GM18505 (cell line): ENCODE measurements around the gene RAP1GAP.
"Not testable (repeated sequence)": the region's sequence is repeated elsewhere in the genome, so short reads cannot be mapped to it uniquely, and the experiment has no call there.

ENCODE experiments used
- ATAC-seq: cut with Tn5 transposase; IDR thresholded peaks from one replicate; pipeline ENCODE4 v1.9.1; 2021; ENCODE audit not compliant: unreplicated experiment
- POLR2A ChIP-seq: IDR thresholded peaks from 4 replicates; pipeline ENCODE4 v1.6.1; 2011; ENCODE audit warnings: borderline replicate concordance; ENCODE audit not compliant: insufficient read depth, insufficient read length; ENCODE audit errors: extremely low read depth

Gene RAP1GAP

DNA sequence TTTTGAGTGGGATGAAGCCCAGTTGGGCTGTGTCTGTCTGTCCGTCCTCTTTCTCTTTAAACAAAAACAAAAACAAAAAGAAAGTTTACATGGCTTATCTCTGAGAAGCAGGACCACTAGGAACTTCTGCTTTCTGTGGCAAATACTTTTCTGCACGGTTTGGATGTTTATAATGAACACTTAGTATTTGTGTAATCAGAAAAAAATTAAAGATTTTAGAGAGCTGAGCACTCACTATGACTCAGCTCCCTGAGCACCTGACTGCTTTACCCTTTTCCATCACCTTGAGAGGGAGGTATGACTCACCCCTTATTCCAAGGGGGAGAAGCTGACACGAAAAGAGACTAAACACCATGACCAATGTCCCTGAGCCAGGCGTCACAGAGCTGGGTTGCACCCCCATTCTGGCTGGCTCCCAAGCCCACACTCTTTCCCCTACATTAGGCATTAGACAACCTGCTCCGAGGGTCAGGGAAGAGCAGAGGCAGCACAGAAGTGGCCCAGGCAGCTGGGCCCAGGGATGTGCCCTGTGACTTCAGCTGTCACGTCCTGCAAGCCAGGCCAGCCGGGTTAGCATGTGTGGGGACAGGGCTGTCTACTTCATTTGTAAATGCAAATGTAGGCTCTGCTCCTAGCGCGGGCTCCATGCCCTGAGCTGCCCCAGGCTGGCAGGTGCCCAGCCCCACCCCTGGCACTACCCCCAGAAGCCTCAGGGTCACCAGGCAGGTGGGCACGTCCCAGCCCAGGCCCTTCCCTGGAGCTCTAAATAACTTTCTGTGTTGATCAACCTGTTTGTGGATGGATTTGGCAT is 30.4 kb downstream of the RAP1GAP start:
- ATAC-seq: no peak
- TF ChIP-seq POLR2A: no peak

DNA sequence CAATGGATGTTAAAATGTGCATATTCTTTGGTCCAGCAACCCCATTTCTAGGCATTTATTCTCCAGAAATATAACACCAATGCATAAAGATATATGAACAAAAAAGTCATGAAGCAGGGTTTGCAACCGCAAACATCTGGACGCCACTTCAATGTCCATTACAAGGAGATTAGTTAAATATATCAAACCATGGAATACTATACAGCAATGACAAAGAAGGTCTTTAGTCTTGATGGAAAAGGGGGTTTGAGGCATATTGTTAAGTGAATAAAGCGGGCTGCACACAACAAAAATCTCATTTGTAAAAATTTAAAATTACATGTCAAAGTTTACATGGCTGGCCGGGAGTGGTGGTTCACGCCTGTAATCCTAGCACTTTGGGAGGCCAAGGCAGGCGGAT is 31.6 kb downstream of the RAP1GAP start:
- no peak for ATAC-seq
- TF ChIP-seq POLR2A: no peak

DNA sequence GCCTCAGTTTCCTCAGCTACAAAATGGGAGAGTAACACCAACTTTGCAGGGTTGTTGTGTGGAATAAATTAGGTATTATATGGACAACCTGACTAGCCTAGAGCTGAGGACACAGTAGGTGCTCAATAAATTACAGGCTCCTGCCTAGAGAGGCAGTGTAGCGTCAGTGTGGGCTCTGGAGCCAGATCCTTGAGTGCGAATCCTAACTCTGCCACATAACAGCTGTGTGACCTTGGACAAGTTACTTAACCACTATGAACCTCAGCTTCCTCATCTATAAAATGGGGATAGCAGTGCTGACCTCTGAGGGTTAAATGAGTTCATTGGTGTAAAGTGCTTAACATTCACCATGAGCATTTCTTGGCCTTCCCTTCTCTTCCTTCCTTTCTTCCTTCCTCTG is 33.1 kb downstream of the RAP1GAP start:
- TF ChIP-seq POLR2A: no peak
- no peak for ATAC-seq

DNA sequence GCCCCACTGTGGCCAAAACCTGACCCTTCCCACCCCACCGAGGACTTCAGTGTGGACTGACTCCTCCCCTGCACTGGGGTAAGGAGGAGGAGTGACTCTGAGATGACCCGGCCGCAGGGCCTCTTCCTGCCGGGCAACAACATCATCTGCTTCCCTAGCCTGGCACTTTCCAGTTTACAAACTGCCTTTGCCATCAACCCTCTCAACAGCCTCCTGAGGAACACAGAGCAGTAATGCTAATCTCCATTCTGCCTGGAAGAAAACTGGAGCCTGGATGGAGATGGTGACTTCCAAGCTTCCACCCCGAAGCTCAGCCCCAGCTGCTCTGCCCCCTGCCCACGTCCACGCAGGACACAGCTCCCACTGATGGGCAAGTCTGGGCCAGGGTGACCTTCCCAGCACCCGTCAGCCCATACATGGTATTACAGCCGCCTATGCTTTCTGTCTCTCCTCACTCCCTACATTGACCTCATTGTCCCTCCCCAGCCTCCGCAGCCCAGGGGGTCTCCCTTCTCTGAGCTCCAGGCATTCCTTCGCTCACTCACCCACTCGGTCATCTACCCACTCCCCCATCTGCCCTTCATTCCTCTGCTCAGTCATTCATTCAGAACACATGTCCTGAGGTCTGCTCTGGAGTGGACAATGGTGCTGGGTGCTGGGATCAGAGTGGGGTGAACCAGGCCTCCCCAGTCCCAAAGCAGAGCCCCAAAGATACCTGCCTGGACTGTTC is 34.2 kb downstream of the RAP1GAP start:
- no peak for ATAC-seq
- TF ChIP-seq POLR2A: no peak

DNA sequence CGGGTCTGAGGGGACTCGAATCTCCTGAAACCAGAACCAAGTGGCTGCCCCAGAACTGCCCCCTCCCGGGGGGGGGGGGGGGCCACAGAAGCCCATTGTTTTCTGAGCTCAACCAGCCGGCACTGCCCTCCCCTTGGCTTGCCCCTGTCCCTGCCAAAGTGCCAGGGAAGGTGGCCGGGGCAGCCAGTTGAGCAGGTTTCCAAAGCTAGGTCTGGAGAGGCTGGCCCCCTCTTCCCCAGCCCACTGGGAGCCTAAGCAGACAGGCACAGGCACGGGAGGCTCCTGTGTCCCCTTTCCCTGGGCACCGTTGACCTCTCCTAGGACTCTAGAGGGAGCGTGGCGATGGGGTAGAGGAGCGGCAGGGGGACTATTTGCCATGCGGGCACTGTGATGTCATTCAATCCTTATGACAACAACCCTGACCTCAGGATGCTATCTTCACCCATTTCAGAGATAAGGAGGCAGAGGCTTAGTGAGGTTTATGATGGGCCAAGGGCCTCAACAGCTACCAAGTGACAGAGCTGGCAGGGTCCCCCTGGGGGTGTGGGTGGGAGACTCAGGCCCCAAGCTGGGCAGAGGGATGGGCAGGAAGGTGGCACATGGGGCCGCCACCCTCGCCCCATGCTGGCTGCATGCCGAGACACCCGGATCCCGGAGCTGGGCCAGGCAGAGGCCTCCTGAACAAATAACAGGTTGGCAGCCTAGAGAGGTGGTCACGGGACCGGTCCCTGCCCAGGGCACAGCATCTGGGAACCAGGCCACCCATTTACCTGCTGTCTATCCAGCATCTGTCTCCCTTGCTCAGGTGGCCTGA is 35.0 kb downstream of the RAP1GAP start:
- no peak for TF ChIP-seq POLR2A
- ATAC-seq: no peak

DNA sequence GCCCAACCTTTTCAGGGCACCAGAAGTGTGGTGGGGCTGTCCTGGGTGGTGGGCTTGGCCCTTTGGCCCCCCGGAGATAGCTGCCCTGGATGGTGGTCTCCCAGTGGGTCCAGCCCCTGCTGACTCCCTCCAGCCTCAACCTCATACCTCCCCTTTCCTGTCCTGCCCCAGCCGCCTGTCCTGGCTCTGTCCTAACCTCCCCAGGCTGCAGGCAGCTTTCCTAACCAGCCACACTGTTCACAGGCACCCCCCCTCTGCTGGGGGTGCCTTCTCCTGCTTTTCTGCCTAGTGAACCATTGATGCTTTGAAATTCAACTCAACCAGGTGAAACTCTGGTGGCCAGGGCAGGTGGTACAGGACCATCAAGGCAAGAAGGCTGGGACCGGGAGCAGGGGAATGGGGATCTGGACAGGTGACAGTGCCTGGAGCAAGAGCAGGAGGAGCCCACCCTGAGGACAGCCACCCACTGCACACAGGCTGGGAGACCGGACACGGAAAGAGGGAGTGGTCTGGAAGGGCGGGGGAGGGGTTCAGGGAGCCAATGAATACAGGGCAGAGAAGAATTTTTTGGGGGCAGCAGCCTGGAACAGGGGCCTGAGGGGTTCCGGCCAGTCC is 35.9 kb downstream of the RAP1GAP start:
- TF ChIP-seq POLR2A: no peak
- no peak for ATAC-seq

DNA sequence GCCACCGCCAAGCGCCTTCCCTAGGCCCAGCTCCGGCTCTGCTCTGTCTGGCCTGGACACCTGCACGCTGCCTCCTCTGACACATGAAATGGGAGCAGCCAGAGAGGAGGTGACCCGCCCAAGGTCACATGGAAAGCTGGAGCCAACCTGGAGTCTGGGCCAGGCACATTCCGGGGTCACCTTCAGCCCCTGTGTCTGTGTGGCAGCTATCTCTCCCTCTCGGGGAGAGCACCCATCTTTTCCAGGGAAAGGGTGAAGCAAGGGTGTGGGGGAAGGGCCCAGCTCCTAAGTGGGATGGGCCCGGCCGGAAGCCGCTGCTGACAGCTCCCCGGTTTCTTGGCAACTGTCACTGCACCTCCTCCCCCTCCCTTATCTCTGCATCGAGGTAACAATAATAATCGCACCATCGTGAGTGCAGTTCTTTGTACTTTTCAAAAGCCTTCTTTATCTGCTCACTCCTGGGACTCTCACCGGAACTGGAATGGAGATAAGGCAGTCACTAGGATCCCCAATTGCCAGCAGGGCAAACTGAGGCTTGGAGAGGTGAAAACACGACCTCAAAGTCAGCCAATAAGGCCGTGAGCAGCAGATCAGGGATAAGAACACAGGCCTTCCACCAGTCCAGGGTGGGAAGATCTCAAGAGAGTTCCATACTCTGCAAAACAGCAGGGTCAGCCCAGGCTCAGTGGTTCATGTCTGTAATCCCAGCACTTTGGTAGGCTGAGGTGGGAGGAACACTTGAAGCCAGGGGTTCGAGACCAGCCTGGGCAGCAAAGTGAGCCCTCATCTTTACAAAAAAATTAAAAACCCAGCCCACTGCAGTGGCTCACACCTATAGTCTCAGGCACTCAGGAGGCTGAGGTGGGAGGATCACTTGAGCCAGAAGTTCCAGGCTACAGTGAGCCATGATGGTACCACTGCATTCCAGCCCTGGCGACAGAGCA is 36.9 kb downstream of the RAP1GAP start:
- no peak for TF ChIP-seq POLR2A
- no peak for ATAC-seq

DNA sequence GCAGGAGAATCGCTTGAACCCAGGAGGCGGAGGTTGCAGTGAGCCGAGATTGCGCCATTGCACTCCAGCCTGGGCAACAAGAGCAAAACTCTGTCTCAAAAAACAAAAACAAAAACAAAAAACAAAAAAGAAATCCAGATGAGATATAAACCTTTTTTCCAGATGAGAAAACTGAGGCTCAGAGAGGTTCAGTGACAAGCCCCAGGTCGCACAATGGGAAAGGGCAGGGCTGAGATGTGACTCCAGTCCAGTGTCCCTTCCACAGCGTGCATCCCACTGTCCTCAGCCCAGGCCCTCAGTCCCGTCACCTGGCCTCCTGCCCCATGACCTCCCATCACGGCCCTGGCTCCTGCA is 37.6 kb downstream of the RAP1GAP start:
- not testable (repeated sequence) for ATAC-seq

DNA sequence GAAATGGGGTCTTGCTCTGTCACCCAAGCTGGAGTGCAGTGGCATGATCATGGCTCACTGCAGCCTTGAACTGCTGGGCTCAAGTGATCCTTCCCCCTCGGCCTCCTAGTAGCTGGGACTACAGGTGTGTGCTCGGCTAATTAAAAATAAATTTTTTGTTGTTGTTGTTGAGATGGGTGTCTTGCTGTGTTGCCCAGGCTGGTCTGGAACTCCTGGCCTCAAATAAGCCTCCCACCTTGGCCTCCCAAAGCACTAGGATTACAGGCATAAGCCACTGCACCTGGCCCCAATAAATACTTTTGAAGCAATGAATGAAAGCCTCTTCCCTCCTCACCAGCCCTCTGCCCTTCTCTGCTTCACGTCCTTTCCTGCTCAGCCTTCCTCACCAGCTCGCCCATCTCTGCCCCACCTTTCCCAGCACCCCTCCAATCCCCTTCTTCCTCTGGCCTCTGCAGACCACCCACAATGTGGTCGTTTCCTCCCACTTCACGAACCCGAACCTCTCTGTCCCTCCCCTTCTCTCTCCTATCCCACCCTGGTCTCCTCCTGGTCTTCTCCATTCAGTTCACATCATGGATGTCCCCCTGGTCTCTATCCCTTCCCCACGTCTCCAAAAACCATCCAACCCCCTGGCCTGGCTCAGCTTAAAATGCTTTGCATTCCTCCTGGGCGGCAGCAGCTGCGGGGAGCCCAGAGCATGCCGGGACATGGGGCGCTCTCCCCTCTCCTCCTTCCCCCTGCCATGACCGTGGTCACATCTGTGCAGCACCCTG is 38.4 kb downstream of the RAP1GAP start:
- TF ChIP-seq POLR2A: no peak
- no peak for ATAC-seq

DNA sequence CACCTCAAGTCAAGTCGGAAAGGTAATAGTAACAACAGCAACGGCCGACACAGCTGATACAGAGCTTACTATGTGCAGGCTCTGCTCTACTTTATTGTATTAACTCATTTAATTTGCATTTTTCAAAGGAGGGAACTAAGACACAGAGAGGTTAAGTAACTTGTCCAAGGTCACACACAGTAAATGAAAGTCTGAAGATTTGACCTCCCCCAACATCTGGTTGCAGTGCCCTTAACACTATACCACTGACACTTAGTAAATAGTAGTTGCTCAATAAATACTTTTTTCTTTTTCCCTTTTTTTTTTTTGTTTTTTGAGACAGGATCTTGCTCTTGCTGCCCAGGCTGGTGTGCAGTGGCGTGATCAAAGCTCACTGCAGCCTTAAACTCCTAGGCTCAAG is 39.2 kb downstream of the RAP1GAP start:
- no peak for ATAC-seq
- no peak for TF ChIP-seq POLR2A

DNA sequence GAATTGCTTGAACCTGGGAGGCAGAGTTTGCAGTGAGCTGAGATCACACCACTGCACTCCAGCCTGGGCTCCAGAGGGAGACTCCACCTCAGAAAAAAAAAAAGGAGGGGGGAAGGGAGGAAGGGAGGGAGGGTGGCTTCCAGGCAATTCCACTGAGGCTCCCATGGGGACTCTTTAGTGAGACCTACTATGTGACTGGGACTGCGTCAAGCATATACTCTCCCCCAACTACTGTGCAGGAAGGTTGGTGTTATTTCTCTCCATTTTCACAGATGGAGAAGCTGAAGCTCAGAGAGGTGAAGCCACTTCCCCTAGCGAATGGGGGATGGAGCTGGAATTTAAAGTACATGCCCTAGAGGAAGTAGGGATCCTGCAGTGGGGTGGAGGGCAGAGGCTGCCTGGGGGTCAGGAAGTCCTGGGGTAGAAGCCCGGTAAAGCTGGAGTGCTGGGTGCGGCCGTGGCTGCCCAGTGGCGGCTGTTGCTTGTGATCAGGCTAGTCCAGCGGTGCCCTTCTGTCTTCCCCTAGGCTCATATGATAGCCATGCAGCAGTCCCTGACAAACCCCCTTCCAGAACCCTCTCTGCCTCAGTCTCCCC is 40.3 kb downstream of the RAP1GAP start:
- no peak for ATAC-seq
- no peak for TF ChIP-seq POLR2A

DNA sequence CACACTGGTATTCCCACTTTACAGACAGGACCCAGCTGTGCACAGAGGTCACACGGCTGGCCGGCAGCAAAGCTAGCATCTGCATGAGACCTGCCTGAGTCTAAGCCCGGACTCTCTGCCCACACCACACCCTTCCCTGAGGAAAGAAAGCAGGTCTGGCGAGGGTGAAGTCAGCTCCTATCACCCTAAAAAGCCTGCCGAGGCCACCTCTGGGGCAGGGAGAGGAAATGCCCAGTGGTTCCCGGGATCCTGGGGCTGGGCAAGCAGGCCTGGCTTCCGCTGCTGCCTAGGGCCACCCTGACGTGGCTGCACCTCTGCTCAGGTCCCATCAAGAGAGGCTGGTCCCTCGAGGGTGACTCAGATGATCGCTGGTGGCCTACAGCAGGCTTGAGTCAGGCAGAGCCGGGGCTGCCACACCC is 42.2 kb downstream of the RAP1GAP start:
- ATAC-seq: no peak
- TF ChIP-seq POLR2A: no peak
